Heart right ventricle (tissue), 16 donors: Measurements from ENCODE around the gene AAK1. TPM values are rescaled to one million over a fixed set of nuclear protein-coding genes. Genes with fewer than 3 reads are reported as not detected.
A peak's percentile ranks its signal among the peaks of the same experiment; 100 is the strongest.

Experiments used
- ATAC-seq, 8 donors: fragments of 200-7000 bp; cut with Tn5 transposase; one replicate each; pipeline ENCODE4 v1.9.1; 2020; ENCODE audit warnings: mild to moderate bottlenecking in 8 of 8, moderate library complexity in 8 of 8, moderate number of reproducible peaks in 1 of 8
- DNase-seq, 2 donors: peaks; one replicate each; pipeline ENCODE4 v3.0.0-alpha.2; 2020
- H3K27ac ChIP-seq, 10 donors: fragments of 200-600 bp; sonication (generic) in 2 of 10; one replicate each; pipeline versions ENCODE4 v1.5.0 to v1.8.0; 2020 to 2022; ENCODE audit warnings: mild to moderate bottlenecking in 3 of 10
- H3K27me3 ChIP-seq, 7 donors: fragments of 200-600 bp; one replicate each; pipeline ENCODE4 v1.8.0; 2021 to 2022; ENCODE audit warnings: mild to moderate bottlenecking in 2 of 7
- H3K36me3 ChIP-seq, 9 donors: fragments of 200-600 bp; sonication (generic) in 1 of 9; one replicate each; pipeline versions ENCODE4 v1.5.0 to v1.8.0; 2020 to 2022; ENCODE audit warnings: mild to moderate bottlenecking in 2 of 9
- H3K4me1 ChIP-seq, 9 donors: fragments of 200-600 bp; sonication (generic) in 1 of 9; one replicate each; pipeline versions ENCODE4 v1.5.0 to v1.8.0; 2020 to 2022; ENCODE audit warnings: mild to moderate bottlenecking in 4 of 9
- H3K4me3 ChIP-seq, 10 donors: fragments of 200-600 bp; sonication (generic) in 2 of 10; one replicate each; pipeline versions ENCODE4 v1.5.0 to v1.8.0; 2020 to 2022; ENCODE audit warnings: mild to moderate bottlenecking in 7 of 10, moderate library complexity in 2 of 10
- H3K9me3 ChIP-seq, 11 donors: fragments of 200-600 bp in 10 of 11; sonication (generic) in 2 of 11; one replicate each; pipeline versions ENCODE4 v1.5.0 to v1.8.0; 2013 to 2022; ENCODE audit warnings: mild to moderate bottlenecking in 2 of 11, control low read depth in 1 of 11, moderate library complexity in 1 of 11
- CTCF ChIP-seq, 9 donors: fragments of 200-600 bp; sonication (generic) in 2 of 9; IDR thresholded peaks; one replicate each; pipeline versions ENCODE4 v1.5.0 to v1.8.0; 2021 to 2022; ENCODE audit warnings: antibody characterized with exemption in 9 of 9, mild to moderate bottlenecking in 5 of 9, moderate library complexity in 1 of 9
- WGBS, 2 donors: extraction: QIAGEN DNeasy Blood & Tissue Kit; methylation state at CpG; one replicate each; pipeline ENCODE4 v1.1.7; 2013; ENCODE audit warnings: inconsistent platforms in 1 of 2; 5-methylcytosine and 5-hydroxymethylcytosine counted together
- intact Hi-C, 10 donors: fragments of 100-400 bp; cut with DNase I; formaldehyde crosslinking; loops; one replicate each; pipeline versions ENCODE4 v1.11.1 to v1.14.2; 2022
- polyA plus RNA-seq, 2 donors: library from polyadenylated mRNA; stranded (reverse); fragments of 200-250 nt; gene quantifications; one replicate each; pipeline ENCODE4 v1.2.3, GENCODE V29; 2013
- total RNA-seq, 10 donors: library from RNA; stranded (reverse); fragmentation: NEBNext Ultra II Directional in 3 of 10; extraction: Animal tissue kit (Norgen Biotek cat#: 25700) in 3 of 10; gene quantifications; one replicate each; pipeline versions ENCODE4 v1.2.1 to v1.2.4, GENCODE V29; 2021 to 2023
- donor health status: Arrhythmogenic right ventricular cardiomyopathy.
- donor health status: ischemic (EF 13 %, LVEDD 7.1; RV severe dilation, severe dysfunction).
- donor health status: healthy with polysubstance abuse.
- donor health status: DM: no; HTN: yes; CAD: no.
- donor health status: DM: no; HTN: no; CAD: no.
- donor health status: ischemic (EF 25% LVEDD 6.9; RV normal size, moderate dysfunction).
- donor health status: ischemic (EF 25% LVEDD 5.7; RV mildly dilated, moderate dysfunction).
- donor health status: healthy.
- donor health status: DM: yes; HTN: yes; CAD: no.
- donor health status: Ischemic cardiomyopathy.
- donor health status: ischemic (EF 35%, LVEDD 5.7; RV mildly dilated, moderate dysfunction).
- donor health status: nonischemic (EF 11% LVEDD 7.7; RV severe dilation, severe dysfunction).
- donor health status: DM: yes; HTN: yes; CAD: no.
- donor health status: PGD.
- donor health status: ischemic (EF 29% LVEDD 5.4; RV normal size, mild dysfunction).
- donor health status: nonischemic (EF 23%, LVEDD 6.1; RV moderate dilation, normal function).

Gene AAK1
- total and polyA plus RNA-seq, 12 donors, result 10.1 to 148 (median 116) TPM

- no peak for TF ChIP-seq CTCF (IDR thresholded peaks at IDR 0.05)
- H3K4me3 ChIP-seq, result no peak overlapping the region
- peaks cover 15 to 91% (median 52%) of the 10 kb centered on the region in 9 donors for H3K4me1 ChIP-seq
- ATAC-seq (no peak), DNase-seq (no peak)
- no peaks in the 10 kb centered on the region for H3K36me3 ChIP-seq
- intact Hi-C loops, result loop anchor here in 5 of 10 donors (5.0 to 10.0 kb wide), 3 partner anchors 79 to 252 kb away; partner anchors contain the start of gene AAK1 (in 4 of the 5)
- 93% methylated on average over 2 of the region's 2 CpGs for WGBS, 2 donors
- no peaks in the 10 kb centered on the region for H3K27me3 ChIP-seq
- H3K9me3 ChIP-seq, result no peaks in the 10 kb centered on the region
- no peak overlapping the region for H3K27ac ChIP-seq
Measured at GRCh38 chr2:69563021-69563420, 80.5 kb downstream of the AAK1 start.

- H3K27me3 ChIP-seq, result no peaks in the 10 kb centered on the region
- no peak for ATAC-seq
- WGBS, 2 donors, result 64 to 76% methylated on average over 3 of the region's 3 CpGs
- H3K4me1 ChIP-seq, result peaks cover 11 to 75% (median 40%) of the 10 kb centered on the region in 9 donors
- H3K36me3 ChIP-seq, result peaks cover 0 to 7% (median 0%) of the 10 kb centered on the region in 9 donors
- no peak for TF ChIP-seq CTCF (IDR thresholded peaks at IDR 0.05)
- H3K4me3 ChIP-seq, result no peak overlapping the region
- H3K27ac ChIP-seq, result peak overlapping the region in 1 of 10 donors; percentile 15
- intact Hi-C loops, result loop anchor here in 6 of 10 donors (2.0 to 10.0 kb wide), 5 partner anchors 80 to 254 kb away; partner anchors contain the start of gene AAK1 (in 4 of the 6)
- no peak for DNase-seq
- no peaks in the 10 kb centered on the region for H3K9me3 ChIP-seq
Measured at GRCh38 chr2:69561101-69561500, 82.4 kb downstream of the AAK1 start.

- no peak overlapping the region for H3K4me3 ChIP-seq
- no peaks in the 10 kb centered on the region for H3K27me3 ChIP-seq
- DNase-seq, result no peak
- peak in 6 of 8 donors; percentile 13 to 77 (median 50) for ATAC-seq
- no peak for TF ChIP-seq CTCF (IDR thresholded peaks at IDR 0.05)
- peaks cover 11 to 76% (median 44%) of the 10 kb centered on the region in 9 donors for H3K4me1 ChIP-seq
- WGBS, 2 donors, result 53 to 69% methylated on average over 4 of the region's 4 CpGs
- H3K36me3 ChIP-seq, result peaks cover 0 to 11% (median 0%) of the 10 kb centered on the region in 9 donors
- intact Hi-C loops, result loop anchor here in 6 of 10 donors (2.0 to 10.0 kb wide), 5 partner anchors 81 to 255 kb away; partner anchors contain the start of gene AAK1 (in 4 of the 6)
- H3K27ac ChIP-seq, result peak overlapping the region in 2 of 10 donors; percentile 4 to 10
- H3K9me3 ChIP-seq, result no peaks in the 10 kb centered on the region
Measured at GRCh38 chr2:69560147-69560482, 83.4 kb downstream of the AAK1 start.

GRCh38 chr2:69559442-69560146 is 83.9 kb downstream of the AAK1 start:
- 51 to 56% methylated on average over 3 of the region's 3 CpGs for WGBS, 2 donors

More at GRCh38 chr2:69559442-69560146, 83.9 kb downstream of the AAK1 start:
- Histone ChIP-seq H3K9me3 (no peaks in the 10 kb centered on the region), H3K36me3 (peaks cover 0 to 11% (median 0%) of the 10 kb centered on the region in 9 donors), H3K4me1 (peaks cover 11 to 76% (median 44%) of the 10 kb centered on the region in 9 donors), H3K4me3 (no peak overlapping the region), H3K27me3 (no peaks in the 10 kb centered on the region), H3K27ac (peak overlapping the region in 2 of 10 donors; percentile 4 to 10)
- DNase-seq (no peak), ATAC-seq (peak; percentile 71 to 84 (median 76))
- intact Hi-C loops, result loop anchor here (1.0 to 10.0 kb wide), 10 partner anchors 81 to 265 kb away; partner anchors contain the start of genes AAK1 (in 4 of the 10) and GMCL1 (in 2 of the 10)
- TF ChIP-seq CTCF (IDR thresholded peaks at IDR 0.05), result peak in 8 of 9 donors; percentile 44 to 81 (median 72)
